ENCODE data around the gene RBM33. TPM values are rescaled to one million over a fixed set of nuclear protein-coding genes. Genes with fewer than 3 reads are reported as not detected.
"Not testable (repeated sequence)": the region's sequence is repeated elsewhere in the genome, so short reads cannot be mapped to it uniquely, and the experiment has no call there.

Gene RBM33
- total RNA-seq, 1 experiment from 2014 or later, result 34.4 TPM

DNA sequence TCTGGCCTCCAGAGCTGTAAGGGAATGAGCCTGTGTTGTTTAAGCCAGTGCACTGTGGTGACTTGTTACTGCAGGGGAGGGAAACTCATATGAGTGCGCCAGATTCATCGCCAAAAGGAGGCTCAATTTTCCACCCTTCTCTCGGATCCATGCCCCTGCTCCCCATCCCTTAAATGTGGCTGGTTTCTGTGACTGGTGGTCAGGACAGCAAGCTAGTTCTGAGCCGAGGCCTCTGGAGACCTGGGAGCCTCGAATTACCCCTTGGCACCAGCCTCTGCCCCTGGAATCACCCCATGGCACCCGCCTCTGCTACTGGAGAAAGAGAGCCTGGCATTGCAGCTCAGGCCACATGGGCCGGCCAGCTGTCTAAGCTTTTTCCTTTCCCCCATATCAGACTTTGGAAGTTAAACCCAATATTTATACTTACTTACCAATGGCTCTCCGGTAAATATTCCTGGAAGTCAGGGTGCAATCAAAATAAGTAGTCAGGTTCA, 39.9 kb upstream of the RBM33 start:
- Histone ChIP-seq H3K79me2 (ENCODE audit: low read length) (no peaks in the 10 kb centered on the region), H3K27ac (ENCODE audit: low read length) (no peak overlapping the region), H3K4me3 (ENCODE audit: low read length) (no peak overlapping the region), H3K9me2 (replicated peaks; ENCODE audit: insufficient read depth, low read length) (no peaks in the 10 kb centered on the region), H2AFZ (ENCODE audit: low read length) (no peak overlapping the region), H3K9ac (ENCODE audit: low read length) (no peak overlapping the region), H3K36me3 (ENCODE audit: insufficient read depth, low read length) (no peaks in the 10 kb centered on the region), H3K4me1 (ENCODE audit: low read length) (no peaks in the 10 kb centered on the region), H3K4me2 (ENCODE audit: low read depth, low read length, poor library complexity, severe bottlenecking) (no peak overlapping the region), H3K27me3 (ENCODE audit: low read length) (no peaks in the 10 kb centered on the region), H4K20me1 (ENCODE audit: insufficient read depth, low read depth, low read length) (no peaks in the 10 kb centered on the region), H3K9me3 (ENCODE audit: low read length) (no peaks in the 10 kb centered on the region)
- no peak for DNase-seq

DNA sequence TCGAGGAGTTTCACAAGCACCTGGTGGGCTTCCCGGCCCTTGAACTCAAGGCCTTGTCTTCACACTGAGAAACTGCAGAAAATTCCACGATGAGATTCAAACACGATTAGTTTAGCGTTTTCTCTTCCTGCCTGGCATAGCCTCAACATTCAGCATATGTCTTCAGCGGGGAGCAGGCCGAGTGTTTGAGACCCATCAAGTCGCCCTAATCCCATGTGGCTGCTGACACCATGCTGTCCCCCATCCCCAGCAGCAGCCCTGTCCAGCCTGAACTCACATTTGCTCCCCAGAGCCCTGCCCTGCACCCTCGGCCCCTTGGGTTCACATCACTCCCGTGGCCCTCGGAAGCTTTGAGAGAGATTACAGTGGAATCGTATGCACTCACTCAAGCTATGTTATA, 35.3 kb upstream of the RBM33 start:
- H3K27me3 ChIP-seq (ENCODE audit: low read length), result no peaks in the 10 kb centered on the region
- no peak for DNase-seq
- H3K4me1 ChIP-seq (ENCODE audit: low read length), result no peaks in the 10 kb centered on the region
- H3K27ac ChIP-seq (ENCODE audit: low read length), result no peak overlapping the region
- no peak overlapping the region for H3K4me2 ChIP-seq (ENCODE audit: low read depth, low read length, poor library complexity, severe bottlenecking)
- H3K9me3 ChIP-seq (ENCODE audit: low read length), result no peaks in the 10 kb centered on the region
- no peak overlapping the region for H3K9ac ChIP-seq (ENCODE audit: low read length)
- no peak overlapping the region for H2AFZ ChIP-seq (ENCODE audit: low read length)
- H3K9me2 ChIP-seq (replicated peaks; ENCODE audit: insufficient read depth, low read length), result no peaks in the 10 kb centered on the region
- H3K4me3 ChIP-seq (ENCODE audit: low read length), result no peak overlapping the region
- no peaks in the 10 kb centered on the region for H3K79me2 ChIP-seq (ENCODE audit: low read length)
- no peaks in the 10 kb centered on the region for H4K20me1 ChIP-seq (ENCODE audit: insufficient read depth, low read depth, low read length)
- H3K36me3 ChIP-seq (ENCODE audit: insufficient read depth, low read length), result no peaks in the 10 kb centered on the region

DNA sequence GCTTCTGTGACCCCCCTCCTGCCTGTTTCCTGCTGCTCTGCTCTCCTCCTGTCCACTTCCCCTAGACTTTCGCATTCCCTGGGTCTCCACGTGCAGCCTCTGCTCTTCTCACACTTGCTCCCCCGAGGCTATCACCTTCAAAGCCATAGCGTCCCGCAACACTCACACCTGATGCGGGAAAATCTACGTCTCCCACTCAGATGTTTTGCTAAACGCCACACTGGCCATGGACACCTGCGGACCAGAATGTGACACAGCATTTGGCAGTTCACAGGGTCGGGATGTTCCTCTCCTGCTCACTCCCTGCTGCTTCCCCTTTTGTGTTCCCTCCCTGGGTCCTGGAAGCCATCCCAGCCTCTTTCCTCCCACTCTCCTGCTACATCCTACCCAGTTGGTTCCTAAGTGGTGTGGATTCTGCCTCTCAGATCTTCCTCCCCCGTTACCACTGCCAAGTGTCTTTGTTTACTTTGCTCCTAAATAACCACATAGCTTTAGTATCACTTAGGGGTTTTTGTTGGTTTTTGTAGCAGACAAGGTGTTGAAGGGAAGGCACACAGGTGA, 33.7 kb upstream of the RBM33 start:
- Histone ChIP-seq H3K79me2 (ENCODE audit: low read length) (no peaks in the 10 kb centered on the region), H3K27ac (ENCODE audit: low read length) (no peak overlapping the region), H3K36me3 (ENCODE audit: insufficient read depth, low read length) (no peaks in the 10 kb centered on the region), H3K9ac (ENCODE audit: low read length) (no peak overlapping the region), H3K9me3 (ENCODE audit: low read length) (no peaks in the 10 kb centered on the region), H3K27me3 (ENCODE audit: low read length) (no peaks in the 10 kb centered on the region), H3K4me3 (ENCODE audit: low read length) (no peak overlapping the region), H3K4me1 (ENCODE audit: low read length) (no peaks in the 10 kb centered on the region), H3K4me2 (ENCODE audit: low read depth, low read length, poor library complexity, severe bottlenecking) (no peak overlapping the region), H3K9me2 (replicated peaks; ENCODE audit: insufficient read depth, low read length) (no peaks in the 10 kb centered on the region), H4K20me1 (ENCODE audit: insufficient read depth, low read depth, low read length) (no peaks in the 10 kb centered on the region), H2AFZ (ENCODE audit: low read length) (no peak overlapping the region)
- DNase-seq, result no peak

DNA sequence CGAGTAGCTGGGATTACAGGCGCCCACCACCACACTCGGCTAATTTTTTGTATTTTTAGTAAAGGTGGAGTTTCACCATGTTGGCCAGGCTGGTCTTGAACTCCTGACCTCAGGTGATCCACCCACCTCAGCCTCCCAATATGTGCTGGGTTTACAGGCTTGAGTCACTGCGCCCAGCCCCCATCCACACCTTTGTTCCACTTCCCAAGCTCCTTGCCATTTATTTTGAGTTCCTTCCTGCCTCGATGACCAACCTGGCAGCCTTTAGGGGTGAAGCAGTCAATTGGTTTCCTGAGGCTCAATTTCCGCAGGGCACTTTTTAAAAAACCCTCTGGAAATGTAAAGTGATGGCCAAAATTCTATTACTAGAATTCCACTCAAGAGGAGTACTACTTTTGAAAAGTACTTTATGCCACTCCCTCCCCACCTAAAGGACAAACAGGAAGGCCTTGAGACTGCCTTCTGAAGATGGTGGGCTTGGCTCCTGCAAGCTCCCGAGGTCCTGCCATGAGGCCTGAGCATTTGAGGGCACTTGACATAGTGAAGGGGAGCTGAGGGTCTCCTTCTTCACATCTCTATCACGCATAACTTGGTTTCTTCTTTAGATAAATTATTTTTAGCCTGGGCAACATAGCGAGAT, 32.5 kb upstream of the RBM33 start:
- Histone ChIP-seq H2AFZ (ENCODE audit: low read length) (no peak overlapping the region), H3K4me1 (ENCODE audit: low read length) (no peaks in the 10 kb centered on the region), H3K4me2 (ENCODE audit: low read depth, low read length, poor library complexity, severe bottlenecking) (no peak overlapping the region), H3K4me3 (ENCODE audit: low read length) (no peak overlapping the region), H3K27ac (ENCODE audit: low read length) (no peak overlapping the region), H3K9me2 (replicated peaks; ENCODE audit: insufficient read depth, low read length) (no peaks in the 10 kb centered on the region), H4K20me1 (ENCODE audit: insufficient read depth, low read depth, low read length) (no peaks in the 10 kb centered on the region), H3K36me3 (ENCODE audit: insufficient read depth, low read length) (no peaks in the 10 kb centered on the region), H3K9ac (ENCODE audit: low read length) (no peak overlapping the region), H3K27me3 (ENCODE audit: low read length) (no peaks in the 10 kb centered on the region), H3K79me2 (ENCODE audit: low read length) (no peaks in the 10 kb centered on the region), H3K9me3 (ENCODE audit: low read length) (no peaks in the 10 kb centered on the region)
- DNase-seq, result no peak

DNA sequence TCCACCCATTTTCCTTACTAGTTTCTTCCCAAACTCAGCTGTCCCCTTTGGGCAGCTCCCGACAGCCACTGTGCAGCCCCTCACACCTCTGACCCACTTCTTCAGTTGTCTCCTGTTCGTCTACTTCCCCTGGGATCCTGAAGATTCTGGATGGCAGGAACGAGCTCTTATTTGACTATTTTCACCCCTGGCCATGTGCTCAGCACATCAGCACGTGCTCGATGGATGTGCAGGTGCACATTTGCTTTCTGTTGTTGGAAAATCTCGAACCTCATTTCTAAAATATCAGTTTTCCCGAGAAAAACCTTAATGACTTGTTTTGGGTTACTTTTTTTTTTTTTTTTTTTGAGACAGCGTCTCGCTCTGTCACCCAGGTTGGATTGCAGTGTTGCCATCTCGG, 31.8 kb upstream of the RBM33 start:
- DNase-seq, result no peak
- H3K27me3 ChIP-seq (ENCODE audit: low read length), result no peaks in the 10 kb centered on the region
- H3K9ac ChIP-seq (ENCODE audit: low read length), result no peak overlapping the region
- no peaks in the 10 kb centered on the region for H3K36me3 ChIP-seq (ENCODE audit: insufficient read depth, low read length)
- no peaks in the 10 kb centered on the region for H3K4me1 ChIP-seq (ENCODE audit: low read length)
- no peak overlapping the region for H3K4me3 ChIP-seq (ENCODE audit: low read length)
- no peaks in the 10 kb centered on the region for H3K9me3 ChIP-seq (ENCODE audit: low read length)
- H3K79me2 ChIP-seq (ENCODE audit: low read length), result no peaks in the 10 kb centered on the region
- no peak overlapping the region for H2AFZ ChIP-seq (ENCODE audit: low read length)
- H3K4me2 ChIP-seq (ENCODE audit: low read depth, low read length, poor library complexity, severe bottlenecking), result no peak overlapping the region
- no peaks in the 10 kb centered on the region for H3K9me2 ChIP-seq (replicated peaks; ENCODE audit: insufficient read depth, low read length)
- H3K27ac ChIP-seq (ENCODE audit: low read length), result no peak overlapping the region
- H4K20me1 ChIP-seq (ENCODE audit: insufficient read depth, low read depth, low read length), result no peaks in the 10 kb centered on the region

DNA sequence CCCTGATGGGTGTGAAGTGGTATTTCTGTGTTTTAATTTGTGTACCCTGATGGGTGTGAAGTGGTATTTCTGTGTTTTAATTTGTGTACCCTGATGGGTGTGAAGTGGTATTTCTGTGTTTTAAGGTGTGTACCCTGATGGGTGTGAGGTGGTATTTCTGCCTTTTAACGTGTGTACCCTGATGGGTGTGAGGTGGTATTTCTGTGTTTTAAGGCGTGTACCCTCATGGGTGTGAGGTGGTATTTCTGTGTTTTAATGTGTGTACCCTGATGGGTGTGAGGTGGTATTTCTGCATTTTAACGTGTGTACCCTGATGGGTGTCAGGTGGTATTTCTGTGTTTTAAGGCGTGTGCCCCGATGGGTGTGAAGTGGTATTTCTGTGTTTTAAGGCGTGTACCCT, 29.4 kb upstream of the RBM33 start:
- not testable (repeated sequence) for H3K9me2 ChIP-seq (replicated peaks; ENCODE audit: insufficient read depth, low read length); H3K4me2 ChIP-seq (ENCODE audit: low read depth, low read length, poor library complexity, severe bottlenecking); H3K79me2 ChIP-seq (ENCODE audit: low read length); H4K20me1 ChIP-seq (ENCODE audit: insufficient read depth, low read depth, low read length); H3K4me3 ChIP-seq (ENCODE audit: low read length); H3K9me3 ChIP-seq (ENCODE audit: low read length); H3K27ac ChIP-seq (ENCODE audit: low read length); DNase-seq; H2AFZ ChIP-seq (ENCODE audit: low read length); H3K27me3 ChIP-seq (ENCODE audit: low read length); H3K9ac ChIP-seq (ENCODE audit: low read length); H3K36me3 ChIP-seq (ENCODE audit: insufficient read depth, low read length); H3K4me1 ChIP-seq (ENCODE audit: low read length)

DNA sequence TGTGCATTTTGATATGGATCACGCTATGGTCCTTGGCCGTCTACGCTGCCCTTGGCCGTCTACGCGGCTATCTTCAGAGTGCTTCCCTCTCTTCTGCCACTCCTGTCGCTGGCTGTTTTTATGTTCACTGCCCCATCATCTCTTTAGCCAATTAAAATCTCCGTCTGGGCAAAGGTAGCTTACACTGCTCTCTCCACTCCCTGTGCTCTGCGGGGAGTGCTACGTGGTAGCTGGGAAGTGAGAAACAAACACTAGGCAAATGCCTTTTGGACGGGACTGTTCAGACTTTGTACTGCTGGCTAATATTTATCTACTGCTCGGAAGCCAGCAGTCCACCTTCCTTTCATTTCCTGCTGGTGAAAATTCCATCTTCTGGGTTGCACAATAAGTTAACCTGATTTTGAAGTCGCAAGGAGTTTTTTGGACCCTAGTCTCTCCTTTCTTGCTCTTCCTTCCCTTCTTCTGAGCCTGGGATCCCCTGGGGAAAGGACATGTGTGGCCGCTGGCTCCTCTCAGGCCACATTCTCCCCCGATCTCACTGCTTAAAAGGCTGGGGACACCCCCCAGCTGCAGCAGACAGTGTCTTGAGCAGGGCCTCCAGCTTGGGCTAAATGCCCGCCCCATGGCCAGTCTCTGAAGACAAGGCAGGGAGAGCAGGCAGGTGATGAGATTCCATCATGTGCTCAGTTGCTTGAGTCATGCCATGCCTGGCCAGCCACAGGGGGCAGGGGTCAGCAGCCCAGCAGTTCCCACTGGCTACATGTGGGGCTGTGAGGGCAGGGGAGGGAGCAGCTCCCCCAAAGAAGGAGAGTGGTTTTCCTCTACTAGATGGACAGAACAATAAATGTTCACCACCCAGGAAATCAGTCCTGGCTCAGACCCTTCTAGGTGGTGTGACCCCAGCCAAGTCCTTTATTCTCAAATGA, 25.5 kb upstream of the RBM33 start:
- Histone ChIP-seq H4K20me1 (ENCODE audit: insufficient read depth, low read depth, low read length) (no peaks in the 10 kb centered on the region), H2AFZ (ENCODE audit: low read length) (no peak overlapping the region), H3K9me3 (ENCODE audit: low read length) (no peaks in the 10 kb centered on the region), H3K27ac (ENCODE audit: low read length) (no peak overlapping the region), H3K9ac (ENCODE audit: low read length) (no peak overlapping the region), H3K9me2 (replicated peaks; ENCODE audit: insufficient read depth, low read length) (no peaks in the 10 kb centered on the region), H3K79me2 (ENCODE audit: low read length) (no peaks in the 10 kb centered on the region), H3K4me3 (ENCODE audit: low read length) (no peak overlapping the region), H3K36me3 (ENCODE audit: insufficient read depth, low read length) (no peaks in the 10 kb centered on the region), H3K27me3 (ENCODE audit: low read length) (no peaks in the 10 kb centered on the region), H3K4me1 (ENCODE audit: low read length) (no peaks in the 10 kb centered on the region), H3K4me2 (ENCODE audit: low read depth, low read length, poor library complexity, severe bottlenecking) (no peak overlapping the region)
- no peak for DNase-seq

DNA sequence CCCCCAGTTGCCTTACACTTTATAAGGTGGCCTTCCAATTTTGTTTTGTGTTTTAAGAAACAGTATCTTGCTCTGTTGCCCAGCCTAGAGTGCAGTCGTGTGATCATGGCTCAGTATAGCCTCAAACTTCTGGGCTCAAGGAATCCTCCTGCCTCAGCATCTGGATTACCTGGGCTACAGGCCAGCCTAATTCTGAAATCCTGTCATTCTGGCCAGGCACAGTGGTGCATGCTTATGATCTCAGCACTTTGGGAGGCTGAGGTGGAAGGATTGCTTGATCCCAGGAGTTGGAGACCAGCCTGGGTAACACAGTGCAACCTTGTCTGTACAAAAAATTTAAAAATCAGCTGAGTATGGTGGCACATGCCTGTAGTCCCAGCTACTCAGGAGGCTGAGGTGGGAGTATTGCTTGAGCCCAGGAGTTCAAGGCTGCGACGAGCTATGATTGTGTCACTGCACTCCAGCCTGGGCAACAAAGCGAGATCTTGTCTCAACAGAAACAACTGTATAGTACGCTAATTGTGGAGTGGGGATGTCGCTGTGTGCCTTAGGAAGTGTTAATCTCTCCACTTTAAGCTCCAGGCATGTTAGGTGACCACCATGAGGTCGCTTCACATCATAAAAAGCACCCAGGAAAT, 24.7 kb upstream of the RBM33 start:
- no peaks in the 10 kb centered on the region for H3K4me1 ChIP-seq (ENCODE audit: low read length)
- H3K9ac ChIP-seq (ENCODE audit: low read length), result no peak overlapping the region
- no peak overlapping the region for H2AFZ ChIP-seq (ENCODE audit: low read length)
- no peaks in the 10 kb centered on the region for H4K20me1 ChIP-seq (ENCODE audit: insufficient read depth, low read depth, low read length)
- no peak overlapping the region for H3K27ac ChIP-seq (ENCODE audit: low read length)
- no peaks in the 10 kb centered on the region for H3K36me3 ChIP-seq (ENCODE audit: insufficient read depth, low read length)
- H3K4me2 ChIP-seq (ENCODE audit: low read depth, low read length, poor library complexity, severe bottlenecking), result no peak overlapping the region
- H3K27me3 ChIP-seq (ENCODE audit: low read length), result no peaks in the 10 kb centered on the region
- DNase-seq, result no peak
- no peaks in the 10 kb centered on the region for H3K9me2 ChIP-seq (replicated peaks; ENCODE audit: insufficient read depth, low read length)
- no peaks in the 10 kb centered on the region for H3K9me3 ChIP-seq (ENCODE audit: low read length)
- no peaks in the 10 kb centered on the region for H3K79me2 ChIP-seq (ENCODE audit: low read length)
- H3K4me3 ChIP-seq (ENCODE audit: low read length), result no peak overlapping the region
